IMR-90 (cell line): ENCODE results near the gene IL1RAPL1. TPM values are rescaled to one million over a fixed set of nuclear protein-coding genes. Genes with fewer than 3 reads are reported as not detected.
A peak's percentile ranks its signal among the peaks of the same experiment; 100 is the strongest.

Source experiments
- ATAC-seq: fragments of 200-7000 bp; cut with Tn5 transposase; 2 replicates; pipeline ENCODE4 v1.9.1; 2020; ENCODE audit warnings: low read depth, mild to moderate bottlenecking, moderate library complexity
- BruUV-seq: library from RNA; stranded (reverse); fragments of 400-500 nt; replicated peaks from 2 replicates; lab custom pipeline; 2021; lab: Mats Ljungman, UMichigan
- CTCF ChIA-PET: fragments of 300-600 bp; formaldehyde crosslinking; extraction: SDS; loops from one replicate; lab custom pipeline; 2021; ENCODE audit warnings: antibody characterized with exemption; lab: Yijun Ruan, JAX
- POLR2A ChIA-PET: fragments of 300-600 bp; sonication (Branson Sonifier 250); formaldehyde crosslinking; loops from one replicate; lab custom pipeline; 2022; ENCODE audit warnings: antibody characterized with exemption; ENCODE audit not compliant: unreplicated experiment; lab: Charles Lee
- DNase-seq: peaks from one replicate; pipeline ENCODE4 v3.0.0; 2013
- H2AFZ ChIP-seq: replicated peaks from 2 replicates; pipeline ENCODE3; 2013; ENCODE audit warnings: low read length, mild to moderate bottlenecking; ENCODE audit not compliant: poor library complexity
- H2AK5ac ChIP-seq: 2 replicates; pipeline ENCODE4 v1.6.1; 2013; ENCODE audit warnings: low read depth, low read length, inconsistent platforms
- H2AK9ac ChIP-seq: replicated peaks from 2 replicates; pipeline ENCODE3; 2013; ENCODE audit warnings: mild to moderate bottlenecking, low read depth, low read length, moderate library complexity; ENCODE audit not compliant: poor library complexity
- H2BK120ac ChIP-seq: 2 replicates; pipeline ENCODE4 v1.6.1; 2013; ENCODE audit warnings: low read depth, low read length, inconsistent platforms
- H2BK15ac ChIP-seq: 3 replicates; pipeline ENCODE4 v1.6.1; 2013; ENCODE audit warnings: low read depth, low read length, inconsistent platforms
- H2BK20ac ChIP-seq: 2 replicates; pipeline ENCODE4 v1.6.1; 2013; ENCODE audit warnings: low read depth, mild to moderate bottlenecking, inconsistent platforms, low read length, moderate library complexity
- H2BK5ac ChIP-seq: 2 replicates; pipeline ENCODE4 v1.6.1; 2013; ENCODE audit warnings: mild to moderate bottlenecking, low read depth, low read length, inconsistent platforms; ENCODE audit not compliant: poor library complexity, severe bottlenecking
- H3K14ac ChIP-seq: replicated peaks from 2 replicates; pipeline ENCODE4 v1.6.1; 2013; ENCODE audit warnings: low read depth, low read length, inconsistent platforms
- H3K18ac ChIP-seq: 2 replicates; pipeline ENCODE4 v1.6.1; 2013; ENCODE audit warnings: low read depth, low read length, control low read depth
- H3K23ac ChIP-seq: 2 replicates; pipeline ENCODE4 v1.6.1; 2013; ENCODE audit warnings: low read depth, low read length, inconsistent platforms
- H3K27ac ChIP-seq: 2 replicates; pipeline ENCODE4 v1.5.1; 2013; ENCODE audit warnings: mild to moderate bottlenecking, control low read depth, low read length; ENCODE audit not compliant: insufficient read depth
- H3K27me3 ChIP-seq: 2 replicates; pipeline ENCODE4 v1.6.1; 2013; ENCODE audit warnings: low read length; ENCODE audit not compliant: control insufficient read depth, insufficient read depth
- H3K36me3 ChIP-seq: 2 replicates; pipeline ENCODE4 v1.6.1; 2013; ENCODE audit warnings: low read length, mixed read lengths; ENCODE audit not compliant: control insufficient read depth, insufficient read depth
- H3K4ac ChIP-seq: 2 replicates; pipeline ENCODE4 v1.6.1; 2013; ENCODE audit warnings: low read depth, low read length, inconsistent platforms
- H3K4me1 ChIP-seq: 2 replicates; pipeline ENCODE4 v1.6.1; 2013; ENCODE audit warnings: low read length, mixed read lengths; ENCODE audit not compliant: control insufficient read depth, insufficient read depth
- H3K4me2 ChIP-seq: 2 replicates; pipeline ENCODE4 v1.6.1; 2013; ENCODE audit warnings: low read depth, mild to moderate bottlenecking, control low read depth, low read length, moderate library complexity
- H3K4me3 ChIP-seq: 2 replicates; pipeline ENCODE4 v1.5.1; 2013; ENCODE audit warnings: low read depth, mild to moderate bottlenecking, control low read depth, low read length, moderate library complexity; ENCODE audit not compliant: insufficient read depth
- H3K56ac ChIP-seq: 2 replicates; pipeline ENCODE4 v1.6.1; 2013; ENCODE audit warnings: low read length, inconsistent platforms; ENCODE audit not compliant: insufficient read depth; ENCODE audit errors: extremely low read depth
- H3K79me1 ChIP-seq, 2 experiments: 2 replicates each; pipeline ENCODE4 v1.6.1; 2013; ENCODE audit warnings: low read length in 2 of 2, inconsistent platforms in 1 of 2, low read depth in 1 of 2
- H3K9ac ChIP-seq: 2 replicates; pipeline ENCODE4 v1.6.1; 2013; ENCODE audit warnings: low read depth, low read length, control low read depth
- H3K9me1 ChIP-seq: 2 replicates; pipeline ENCODE4 v1.6.1; 2013; ENCODE audit warnings: low read length, inconsistent platforms; ENCODE audit not compliant: insufficient read depth
- H3K9me3 ChIP-seq: 2 replicates; pipeline ENCODE4 v1.6.1; 2013; ENCODE audit warnings: low read length; ENCODE audit not compliant: control insufficient read depth, insufficient read depth
- H4K20me1 ChIP-seq: 2 replicates; pipeline ENCODE4 v1.6.1; 2013; ENCODE audit warnings: low read length, inconsistent platforms; ENCODE audit not compliant: insufficient read depth
- H4K5ac ChIP-seq: 2 replicates; pipeline ENCODE4 v1.6.1; 2013; ENCODE audit warnings: mild to moderate bottlenecking, low read depth, low read length, control low read depth
- H4K8ac ChIP-seq, 2 experiments: 2 replicates each; pipeline ENCODE4 v1.6.1; 2013; ENCODE audit warnings: low read depth in 2 of 2, low read length in 2 of 2, control low read depth in 1 of 2, inconsistent platforms in 1 of 2
- H4K91ac ChIP-seq: 2 replicates; pipeline ENCODE4 v1.6.1; 2013; ENCODE audit warnings: low read depth, low read length, inconsistent platforms; ENCODE audit not compliant: insufficient read depth
- BHLHE40 ChIP-seq: fragments of 150-350 bp; IDR thresholded peaks from 2 replicates; pipeline ENCODE4 v1.6.1; 2016; ENCODE audit warnings: mild to moderate bottlenecking, low read depth, low read length
- CEBPB ChIP-seq: IDR thresholded peaks from 2 replicates; pipeline ENCODE4 v1.6.1; 2012; ENCODE audit warnings: low read depth, low read length, improper control_type of control experiment
- CHD1 ChIP-seq: IDR thresholded peaks from 2 replicates; pipeline ENCODE4 v1.6.1; 2012; ENCODE audit warnings: low read depth, low read length, improper control_type of control experiment
- FOS ChIP-seq: fragments of 150-350 bp; IDR thresholded peaks from 2 replicates; pipeline ENCODE4 v1.6.1; 2016; ENCODE audit warnings: low read depth, low read length
- MAFK ChIP-seq: IDR thresholded peaks from 2 replicates; pipeline ENCODE4 v1.6.1; 2012; ENCODE audit warnings: low read depth, low read length, improper control_type of control experiment
- MAZ ChIP-seq: IDR thresholded peaks from 2 replicates; pipeline ENCODE4 v1.6.1; 2012; ENCODE audit warnings: low read depth, mild to moderate bottlenecking, low read length, improper control_type of control experiment, moderate library complexity, borderline replicate concordance
- MXI1 ChIP-seq: IDR thresholded peaks from 2 replicates; pipeline ENCODE4 v1.6.1; 2012; ENCODE audit warnings: low read depth, mild to moderate bottlenecking, low read length, moderate library complexity, borderline replicate concordance
- NFE2L2 ChIP-seq: fragments of 150-350 bp; IDR thresholded peaks from 2 replicates; pipeline ENCODE4 v1.6.1; 2016; ENCODE audit warnings: low read depth, mild to moderate bottlenecking, low read length
- POLR2A ChIP-seq: IDR thresholded peaks from 2 replicates; pipeline ENCODE4 v1.6.1; 2012; ENCODE audit warnings: mild to moderate bottlenecking, low read depth, low read length
- RAD21 ChIP-seq: IDR thresholded peaks from 2 replicates; pipeline ENCODE4 v1.6.1; 2012; ENCODE audit warnings: low read length, improper control_type of control experiment
- RCOR1 ChIP-seq: IDR thresholded peaks from 2 replicates; pipeline ENCODE4 v1.6.1; 2012; ENCODE audit warnings: mild to moderate bottlenecking, low read length, improper control_type of control experiment; ENCODE audit not compliant: insufficient replicate concordance
- RFX5 ChIP-seq: IDR thresholded peaks from 2 replicates; pipeline ENCODE4 v1.8.0; 2012; ENCODE audit warnings: low read depth, mild to moderate bottlenecking, low read length, moderate library complexity
- SMC3 ChIP-seq: fragments of 150-350 bp; IDR thresholded peaks from 2 replicates; pipeline ENCODE4 v1.6.1; 2016; ENCODE audit warnings: low read depth, mild to moderate bottlenecking, antibody characterized with exemption, low read length, moderate library complexity
- WGBS, 2 experiments: methylation state at CpG; one replicate each; pipeline versions ENCODE4 v1.1.5 to v1.1.7; 2013; ENCODE audit warnings: missing lambda C conversion rate in 2 of 2; ENCODE audit not compliant: insufficient read length in 1 of 2; ENCODE audit errors: extremely low coverage in 2 of 2; 5-methylcytosine and 5-hydroxymethylcytosine counted together
- dilution Hi-C: fragments of 300-500 bp; cut with HindIII; formaldehyde crosslinking; loops from one replicate; pipeline ENCODE4 v1.14.3; 2018; ENCODE audit warnings: low sequenced_read_pairs; ENCODE audit not compliant: unreplicated experiment
- in situ Hi-C: fragments of 300-500 bp; cut with MboI; formaldehyde crosslinking; loops from 3 replicates; pipeline ENCODE4 v1.14.3; 2019; ENCODE audit warnings: low sequenced_read_pairs, inconsistent platforms, mixed read lengths
- intact Hi-C: fragments of 100-400 bp; cut with micrococcal nuclease; formaldehyde crosslinking; loops from 2 replicates; pipeline ENCODE4 v1.10.0; 2022
- polyA plus RNA-seq, 3 experiments: library from polyadenylated mRNA; depleted of rRNA; stranded (reverse); fragments of >200 nt; gene quantifications; 2 replicates each; pipeline ENCODE4 v1.2.3, GENCODE V29; 2012; ENCODE audit warnings: low replicate concordance in 1 of 3
- total RNA-seq: library from RNA; depleted of rRNA; stranded (reverse); fragments of >200 nt; gene quantifications from 2 replicates; pipeline ENCODE4 v1.2.3, GENCODE V29; 2012
- TF ChIP-seq, protein P1 (sequence below): fragments of 150-350 bp; IDR thresholded peaks from 2 replicates; pipeline ENCODE4 v1.6.1; 2016; ENCODE audit warnings: low read depth, mild to moderate bottlenecking, low read length, moderate library complexity, borderline replicate concordance
- TF ChIP-seq, protein P2 (sequence below): fragments of 150-350 bp; IDR thresholded peaks from 2 replicates; pipeline ENCODE4 v1.6.1; 2017; ENCODE audit warnings: mild to moderate bottlenecking, antibody characterized with exemption, low read length, low read depth
- TF ChIP-seq, protein P3 (sequence below): conservative IDR thresholded peaks from 2 replicates; pipeline ENCODE4 v1.5.1; 2012; ENCODE audit warnings: mild to moderate bottlenecking, low read depth, low read length, improper control_type of control experiment

IL1RAPL1 gene
- total and polyA plus RNA-seq, 2 of the 4 experiments (the other 2 are of a cell fraction) = 1.5 to 9.0 TPM

DNA sequence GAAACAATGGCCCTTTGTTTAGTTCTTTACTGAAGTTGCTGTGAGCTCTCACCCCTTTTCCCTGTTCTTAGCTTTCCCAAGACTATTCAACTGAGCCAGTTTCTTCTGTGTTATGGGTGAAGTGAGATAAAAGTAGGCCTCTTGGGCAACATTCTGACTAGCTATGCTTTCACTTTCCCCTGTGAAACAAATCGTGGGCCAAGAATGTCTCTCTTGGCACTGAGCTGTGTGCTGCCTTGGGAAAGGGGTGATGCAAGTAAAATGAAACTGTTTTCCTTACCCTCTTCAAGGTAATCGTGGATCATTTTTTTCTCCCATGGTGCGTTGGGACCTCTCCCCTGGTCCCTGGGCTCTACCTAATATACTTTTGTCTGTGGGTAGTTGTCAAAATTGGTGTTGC lies 974.2 kb downstream of the IL1RAPL1 start:
- H2BK120ac ChIP-seq = no peak overlapping the region
- H3K4me3 ChIP-seq = no peak overlapping the region
- no peak overlapping the region for H4K91ac ChIP-seq
- no CpG with 5 or more reads among the region's 3 CpGs for WGBS, 2 experiments
- H3K23ac ChIP-seq = no peak overlapping the region
- dilution Hi-C loops = no loop called here
- DNase-seq (peak; percentile 2), ATAC-seq (no peak)
- H3K9ac ChIP-seq = no peak overlapping the region
- H3K79me1 ChIP-seq = no peaks in the 10 kb centered on the region
- peaks cover 9% of the 10 kb centered on the region for H3K9me3 ChIP-seq
- no peak for TF ChIP-seq MAFK
- TF ChIP-seq, protein P1, sequence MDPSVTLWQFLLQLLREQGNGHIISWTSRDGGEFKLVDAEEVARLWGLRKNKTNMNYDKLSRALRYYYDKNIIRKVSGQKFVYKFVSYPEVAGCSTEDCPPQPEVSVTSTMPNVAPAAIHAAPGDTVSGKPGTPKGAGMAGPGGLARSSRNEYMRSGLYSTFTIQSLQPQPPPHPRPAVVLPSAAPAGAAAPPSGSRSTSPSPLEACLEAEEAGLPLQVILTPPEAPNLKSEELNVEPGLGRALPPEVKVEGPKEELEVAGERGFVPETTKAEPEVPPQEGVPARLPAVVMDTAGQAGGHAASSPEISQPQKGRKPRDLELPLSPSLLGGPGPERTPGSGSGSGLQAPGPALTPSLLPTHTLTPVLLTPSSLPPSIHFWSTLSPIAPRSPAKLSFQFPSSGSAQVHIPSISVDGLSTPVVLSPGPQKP = no peak
- TF ChIP-seq POLR2A = no peak
- TF ChIP-seq MXI1 = no peak
- TF ChIP-seq MAZ = no peak
- TF ChIP-seq SMC3 = no peak
- no peak for TF ChIP-seq RCOR1
- TF ChIP-seq, protein P2, sequence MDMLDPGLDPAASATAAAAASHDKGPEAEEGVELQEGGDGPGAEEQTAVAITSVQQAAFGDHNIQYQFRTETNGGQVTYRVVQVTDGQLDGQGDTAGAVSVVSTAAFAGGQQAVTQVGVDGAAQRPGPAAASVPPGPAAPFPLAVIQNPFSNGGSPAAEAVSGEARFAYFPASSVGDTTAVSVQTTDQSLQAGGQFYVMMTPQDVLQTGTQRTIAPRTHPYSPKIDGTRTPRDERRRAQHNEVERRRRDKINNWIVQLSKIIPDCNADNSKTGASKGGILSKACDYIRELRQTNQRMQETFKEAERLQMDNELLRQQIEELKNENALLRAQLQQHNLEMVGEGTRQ = no peak
- no peak for TF ChIP-seq NFE2L2
- no peak for TF ChIP-seq BHLHE40
- TF ChIP-seq RFX5 = no peak
- no peak for TF ChIP-seq CEBPB
- TF ChIP-seq FOS = no peak
- TF ChIP-seq, protein P3, sequence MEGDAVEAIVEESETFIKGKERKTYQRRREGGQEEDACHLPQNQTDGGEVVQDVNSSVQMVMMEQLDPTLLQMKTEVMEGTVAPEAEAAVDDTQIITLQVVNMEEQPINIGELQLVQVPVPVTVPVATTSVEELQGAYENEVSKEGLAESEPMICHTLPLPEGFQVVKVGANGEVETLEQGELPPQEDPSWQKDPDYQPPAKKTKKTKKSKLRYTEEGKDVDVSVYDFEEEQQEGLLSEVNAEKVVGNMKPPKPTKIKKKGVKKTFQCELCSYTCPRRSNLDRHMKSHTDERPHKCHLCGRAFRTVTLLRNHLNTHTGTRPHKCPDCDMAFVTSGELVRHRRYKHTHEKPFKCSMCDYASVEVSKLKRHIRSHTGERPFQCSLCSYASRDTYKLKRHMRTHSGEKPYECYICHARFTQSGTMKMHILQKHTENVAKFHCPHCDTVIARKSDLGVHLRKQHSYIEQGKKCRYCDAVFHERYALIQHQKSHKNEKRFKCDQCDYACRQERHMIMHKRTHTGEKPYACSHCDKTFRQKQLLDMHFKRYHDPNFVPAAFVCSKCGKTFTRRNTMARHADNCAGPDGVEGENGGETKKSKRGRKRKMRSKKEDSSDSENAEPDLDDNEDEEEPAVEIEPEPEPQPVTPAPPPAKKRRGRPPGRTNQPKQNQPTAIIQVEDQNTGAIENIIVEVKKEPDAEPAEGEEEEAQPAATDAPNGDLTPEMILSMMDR = no peak
- no peak for TF ChIP-seq RAD21
- no peak for TF ChIP-seq CHD1
- POLR2A ChIA-PET = no interaction called here
- no peaks in the 10 kb centered on the region for H3K9me1 ChIP-seq
- no peaks in the 10 kb centered on the region for H3K27me3 ChIP-seq
- no peak overlapping the region for H3K27ac ChIP-seq
- no peak overlapping the region for H3K4me2 ChIP-seq
- no peak overlapping the region for H3K14ac ChIP-seq
- no peaks in the 10 kb centered on the region for H4K20me1 ChIP-seq
- no peak overlapping the region for H3K56ac ChIP-seq
- intact Hi-C loops = no loop called here
- CTCF ChIA-PET = no interaction called here
- H2AK9ac ChIP-seq = no peak overlapping the region
- H4K5ac ChIP-seq = no peak overlapping the region
- no peak overlapping the region for H3K4ac ChIP-seq
- H2BK20ac ChIP-seq = no peak overlapping the region
- H2AK5ac ChIP-seq = no peak overlapping the region
- H3K18ac ChIP-seq = no peak overlapping the region
- H2AFZ ChIP-seq = no peak overlapping the region
- no TSS peak for BruUV-seq
- no peaks in the 10 kb centered on the region for H3K36me3 ChIP-seq
- in situ Hi-C loops = no loop called here
- no peak overlapping the region for H2BK5ac ChIP-seq
- H4K8ac ChIP-seq = no peak overlapping the region
- H2BK15ac ChIP-seq = no peak overlapping the region
- no peaks in the 10 kb centered on the region for H3K4me1 ChIP-seq
